H9 (cell line): ENCODE data around the gene UGT1A7. TPM values are rescaled to one million over a fixed set of nuclear protein-coding genes. Genes with fewer than 3 reads are reported as not detected.

ENCODE experiments used
- DNase-seq: peaks from one replicate; pipeline ENCODE4 v3.0.0-alpha.2; 2017
- H2AFZ ChIP-seq: one replicate; pipeline ENCODE4 v1.6.1; 2013; ENCODE audit warnings: mild to moderate bottlenecking, low read length, control low read depth, moderate library complexity
- H2AK5ac ChIP-seq: 2 replicates; pipeline ENCODE4 v1.6.1; 2013; ENCODE audit warnings: low read length, control low read depth, mixed read lengths; ENCODE audit not compliant: insufficient read length
- H2BK120ac ChIP-seq: one replicate; pipeline ENCODE4 v1.6.1; 2013; ENCODE audit warnings: low read depth, mild to moderate bottlenecking, low read length, control low read depth, inconsistent platforms; ENCODE audit not compliant: poor library complexity, severe bottlenecking
- H2BK12ac ChIP-seq: 2 replicates; pipeline ENCODE4 v1.6.1; 2013; ENCODE audit warnings: low read length, control low read depth, mixed read lengths, low read depth; ENCODE audit not compliant: insufficient read length
- H2BK15ac ChIP-seq: 2 replicates; pipeline ENCODE4 v1.6.1; 2013; ENCODE audit warnings: low read depth, low read length, control low read depth
- H2BK20ac ChIP-seq: one replicate; pipeline ENCODE4 v1.6.1; 2013; ENCODE audit warnings: low read depth, mild to moderate bottlenecking, low read length, control low read depth, inconsistent platforms; ENCODE audit not compliant: poor library complexity, severe bottlenecking
- H2BK5ac ChIP-seq: 2 replicates; pipeline ENCODE4 v1.6.1; 2013; ENCODE audit warnings: low read length, control low read depth, mixed read lengths; ENCODE audit not compliant: insufficient read length
- H3K14ac ChIP-seq: 2 replicates; pipeline ENCODE4 v1.6.1; 2013; ENCODE audit warnings: low read length, control low read depth; ENCODE audit not compliant: insufficient read depth
- H3K18ac ChIP-seq: 2 replicates; pipeline ENCODE4 v1.6.1; 2013; ENCODE audit warnings: low read depth, mild to moderate bottlenecking, mixed read lengths, low read length, control low read depth; ENCODE audit not compliant: insufficient read length
- H3K23ac ChIP-seq: 2 replicates; pipeline ENCODE4 v1.6.1; 2013; ENCODE audit warnings: low read length, control low read depth, mixed read lengths, low read depth; ENCODE audit not compliant: insufficient read length
- H3K23me2 ChIP-seq: 2 replicates; pipeline ENCODE4 v1.6.1; 2013; ENCODE audit warnings: low read depth, mild to moderate bottlenecking, mixed read lengths, low read length, control low read depth; ENCODE audit not compliant: insufficient read length, poor library complexity, severe bottlenecking
- H3K27ac ChIP-seq: 2 replicates; pipeline ENCODE4 v1.5.1; 2013; ENCODE audit warnings: low read length, control low read depth, mixed read lengths, low read depth; ENCODE audit not compliant: insufficient read length
- H3K27me3 ChIP-seq: 2 replicates; pipeline ENCODE4 v1.6.1; 2013; ENCODE audit warnings: low read length, control low read depth, inconsistent platforms; ENCODE audit not compliant: insufficient read depth
- H3K4ac ChIP-seq: 2 replicates; pipeline ENCODE4 v1.6.1; 2013; ENCODE audit warnings: low read depth, mild to moderate bottlenecking, control low read depth, inconsistent platforms, low read length, moderate library complexity
- H3K4me1 ChIP-seq: 2 replicates; pipeline ENCODE4 v1.6.1; 2013; ENCODE audit warnings: low read length, control low read depth, inconsistent platforms; ENCODE audit not compliant: insufficient read depth
- H3K4me2 ChIP-seq: 2 replicates; pipeline ENCODE4 v1.6.1; 2013; ENCODE audit warnings: low read length, control low read depth, mixed read lengths; ENCODE audit not compliant: insufficient read length, insufficient read depth
- H3K56ac ChIP-seq: 2 replicates; pipeline ENCODE4 v1.6.1; 2013; ENCODE audit warnings: low read depth, mild to moderate bottlenecking, mixed read lengths, low read length, control low read depth; ENCODE audit not compliant: insufficient read length
- H3K79me1 ChIP-seq: 2 replicates; pipeline ENCODE4 v1.6.1; 2013; ENCODE audit warnings: low read depth, mild to moderate bottlenecking, moderate library complexity, low read length, control low read depth, inconsistent platforms; ENCODE audit not compliant: insufficient read depth, poor library complexity, severe bottlenecking
- H3K79me2 ChIP-seq: 2 replicates; pipeline ENCODE4 v1.6.1; 2013; ENCODE audit warnings: low read length, control low read depth, inconsistent platforms; ENCODE audit not compliant: insufficient read depth
- H3K9ac ChIP-seq: 2 replicates; pipeline ENCODE4 v1.6.1; 2013; ENCODE audit warnings: low read length, control low read depth, mixed read lengths; ENCODE audit not compliant: insufficient read length; ENCODE audit errors: extremely low read depth
- H3K9me3 ChIP-seq: one replicate; pipeline ENCODE4 v1.6.1; 2013; ENCODE audit warnings: low read depth, low read length, inconsistent platforms; ENCODE audit not compliant: control insufficient read depth
- H3T11ph ChIP-seq: one replicate; pipeline ENCODE4 v1.6.1; 2013; ENCODE audit warnings: mild to moderate bottlenecking, low read length, control low read depth, inconsistent platforms
- H4K20me1 ChIP-seq: one replicate; pipeline ENCODE4 v1.6.1; 2013; ENCODE audit not compliant: control insufficient read depth, insufficient read length, insufficient read depth
- H4K5ac ChIP-seq: 2 replicates; pipeline ENCODE4 v1.6.1; 2013; ENCODE audit warnings: low read depth, mild to moderate bottlenecking, mixed read lengths, low read length, control low read depth; ENCODE audit not compliant: insufficient read length
- H4K8ac ChIP-seq: replicated peaks from 2 replicates; pipeline ENCODE4 v1.6.1; 2013; ENCODE audit warnings: low read length, control low read depth, mixed read lengths, low read depth; ENCODE audit not compliant: insufficient read length
- H4K91ac ChIP-seq: 2 replicates; pipeline ENCODE4 v1.6.1; 2013; ENCODE audit warnings: low read depth, mild to moderate bottlenecking, moderate library complexity, mixed read lengths, low read length, control low read depth; ENCODE audit not compliant: insufficient read length
- H3K27ac Mint-ChIP-seq, 3 experiments: 2 replicates in 2 of 3; 3 replicates in 1 of 3; pipeline ENCODE4 v1.8.0; 2020 to 2021; ENCODE audit warnings: mixed read lengths in 3 of 3, mild to moderate bottlenecking in 1 of 3, moderate library complexity in 1 of 3
- H3K27me3 Mint-ChIP-seq: 2 replicates; pipeline ENCODE4 v1.8.0; 2021; ENCODE audit warnings: low read depth, mild to moderate bottlenecking, moderate library complexity, mixed read lengths
- H3K36me3 Mint-ChIP-seq, 3 experiments: 2 replicates in 2 of 3; 3 replicates in 1 of 3; pipeline ENCODE4 v1.8.0; 2020 to 2021; ENCODE audit warnings: low read depth in 3 of 3, mixed read lengths in 3 of 3; ENCODE audit not compliant: insufficient read depth in 1 of 3
- H3K4me1 Mint-ChIP-seq, 2 experiments: 2 replicates each; pipeline ENCODE4 v1.8.0; 2020; ENCODE audit warnings: mixed read lengths in 2 of 2
- H3K4me3 Mint-ChIP-seq, 2 experiments: 2 replicates in 1 of 2; 3 replicates in 1 of 2; pipeline ENCODE4 v1.8.0; 2020 to 2021; ENCODE audit warnings: mild to moderate bottlenecking in 2 of 2, mixed read lengths in 2 of 2, moderate library complexity in 1 of 2
- H3K9me3 Mint-ChIP-seq, 2 experiments: 2 replicates in 1 of 2; 3 replicates in 1 of 2; pipeline ENCODE4 v1.8.0; 2020; ENCODE audit warnings: mild to moderate bottlenecking in 2 of 2, mixed read lengths in 2 of 2, moderate library complexity in 1 of 2
- total RNA-seq: library from RNA; stranded (reverse); gene quantifications from 2 replicates; pipeline ENCODE4 v1.2.1, GENCODE V29; 2021
- TF ChIP-seq, protein P1 (sequence below): fragments of 200-600 bp; sonication (generic); conservative IDR thresholded peaks from 3 replicates; pipeline ENCODE4 v1.8.0; 2021; ENCODE audit warnings: antibody characterized with exemption, mild to moderate bottlenecking

The UGT1A7 gene
- total RNA-seq, 1 experiment from 2014 or later = not detected

DNA sequence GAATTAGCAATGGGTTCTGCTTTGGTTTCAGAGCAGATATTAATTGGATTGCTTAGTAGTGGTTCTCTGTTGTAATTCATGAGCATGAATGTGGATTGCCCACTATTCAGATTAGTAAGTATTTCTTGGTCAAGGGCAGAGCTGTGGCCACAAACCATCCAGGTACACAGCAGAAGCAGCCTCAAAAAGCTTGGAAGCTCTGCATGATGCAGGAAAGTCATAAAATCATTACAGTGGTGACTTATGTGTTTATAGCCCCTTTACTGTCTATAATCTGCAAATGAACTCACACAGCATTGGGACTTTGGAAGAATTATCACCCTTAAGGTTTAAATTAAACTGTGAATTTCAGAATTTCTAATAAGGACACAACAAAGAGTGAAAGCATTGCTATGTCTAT is 76.4 kb downstream of the UGT1A7 start:
- Histone ChIP-seq H3K56ac (no peak overlapping the region), H4K20me1 (no peaks in the 10 kb centered on the region), H4K91ac (no peak overlapping the region), H2BK120ac (no peak overlapping the region), H4K8ac (no peak overlapping the region), H3K27me3 (no peaks in the 10 kb centered on the region), H2BK12ac (no peak overlapping the region), H3K9me3 (no peaks in the 10 kb centered on the region), H3K4me2 (no peak overlapping the region), H2AFZ (no peak overlapping the region), H3K18ac (no peak overlapping the region), H2BK15ac (no peak overlapping the region), H3T11ph (no peak overlapping the region), H3K4me1 (no peaks in the 10 kb centered on the region), H3K14ac (no peak overlapping the region), H4K5ac (no peak overlapping the region), H3K27ac (no peak overlapping the region), H2BK20ac (no peak overlapping the region), H3K9ac (no peak overlapping the region), H3K79me2 (no peaks in the 10 kb centered on the region), H2AK5ac (no peak overlapping the region), H3K79me1 (no peaks in the 10 kb centered on the region), H3K4ac (no peak overlapping the region), H3K23ac (no peak overlapping the region), H2BK5ac (no peak overlapping the region), H3K23me2 (no peaks in the 10 kb centered on the region)
- DNase-seq = no peak
- peaks cover 2 to 3% of the 10 kb centered on the region in 2 experiments; a peak in 4 of 5 replicates for H3K9me3 Mint-ChIP-seq
- TF ChIP-seq, protein P1, sequence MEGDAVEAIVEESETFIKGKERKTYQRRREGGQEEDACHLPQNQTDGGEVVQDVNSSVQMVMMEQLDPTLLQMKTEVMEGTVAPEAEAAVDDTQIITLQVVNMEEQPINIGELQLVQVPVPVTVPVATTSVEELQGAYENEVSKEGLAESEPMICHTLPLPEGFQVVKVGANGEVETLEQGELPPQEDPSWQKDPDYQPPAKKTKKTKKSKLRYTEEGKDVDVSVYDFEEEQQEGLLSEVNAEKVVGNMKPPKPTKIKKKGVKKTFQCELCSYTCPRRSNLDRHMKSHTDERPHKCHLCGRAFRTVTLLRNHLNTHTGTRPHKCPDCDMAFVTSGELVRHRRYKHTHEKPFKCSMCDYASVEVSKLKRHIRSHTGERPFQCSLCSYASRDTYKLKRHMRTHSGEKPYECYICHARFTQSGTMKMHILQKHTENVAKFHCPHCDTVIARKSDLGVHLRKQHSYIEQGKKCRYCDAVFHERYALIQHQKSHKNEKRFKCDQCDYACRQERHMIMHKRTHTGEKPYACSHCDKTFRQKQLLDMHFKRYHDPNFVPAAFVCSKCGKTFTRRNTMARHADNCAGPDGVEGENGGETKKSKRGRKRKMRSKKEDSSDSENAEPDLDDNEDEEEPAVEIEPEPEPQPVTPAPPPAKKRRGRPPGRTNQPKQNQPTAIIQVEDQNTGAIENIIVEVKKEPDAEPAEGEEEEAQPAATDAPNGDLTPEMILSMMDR = no peak
- H3K27me3 Mint-ChIP-seq = peaks cover 5% of the 10 kb centered on the region
- no peaks in the 10 kb centered on the region for H3K36me3 Mint-ChIP-seq
- peaks cover 0 to 1% of the 10 kb centered on the region in 2 experiments; a peak in 3 of 4 replicates for H3K4me1 Mint-ChIP-seq
- no peak overlapping the region for H3K27ac Mint-ChIP-seq
- no peak overlapping the region for H3K4me3 Mint-ChIP-seq
